ENCODE data around the gene DNAH2. TPM values are rescaled to one million over a fixed set of nuclear protein-coding genes. Genes with fewer than 3 reads are reported as not detected.
A peak's percentile ranks its signal among the peaks of the same experiment; 100 is the strongest.

Gene DNAH2
- total RNA-seq, 2 experiments from 2014 or later, result not detected

DNA sequence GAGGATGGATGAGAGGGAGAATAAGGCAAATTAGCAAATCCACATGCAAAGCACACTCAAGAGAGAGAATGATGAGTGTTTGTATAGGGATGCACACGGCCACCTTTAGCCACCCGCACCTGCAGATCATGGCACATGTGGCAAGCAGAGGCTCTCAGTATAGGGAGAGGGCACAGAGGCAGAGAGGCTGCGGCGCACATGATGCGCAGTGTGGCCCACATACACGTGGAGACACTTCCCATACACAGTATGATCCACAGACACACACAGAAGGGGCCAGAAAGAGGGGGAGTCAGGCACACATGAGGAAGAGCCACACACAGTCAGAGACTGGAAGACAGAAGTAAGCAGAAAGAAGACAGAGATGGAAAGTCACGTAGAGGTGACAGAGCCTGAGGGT is 164.5 kb downstream of the DNAH2 start:
- CTCF ChIA-PET (ENCODE audit: unreplicated experiment), result no interaction called here
- peak overlapping the region; percentile 70 for H3K4me3 ChIP-seq (ENCODE audit: low read depth, low read length, poor library complexity, severe bottlenecking)
- BruUV-seq (replicated peaks), result no TSS peak
- H3K36me3 ChIP-seq (ENCODE audit: insufficient read depth, low read length), result peaks cover 50% of the 10 kb centered on the region
- no peaks in the 10 kb centered on the region for H4K20me1 ChIP-seq (ENCODE audit: insufficient read depth, low read length)
- DNase-seq (ENCODE audit: low spot score), result peak; percentile 70
- peaks cover 48% of the 10 kb centered on the region for H3K4me1 ChIP-seq (ENCODE audit: insufficient read depth, low read length, poor library complexity, severe bottlenecking)
- POLR2A ChIA-PET, result interaction anchor here (1.2 kb wide), 1 partner anchor 31 kb away, joined by 3 read pairs; no protein-coding TSS in a partner anchor
- peaks cover 68% of the 10 kb centered on the region for H3K79me2 ChIP-seq (ENCODE audit: insufficient read depth, low read depth, low read length)
- H3K27ac ChIP-seq (ENCODE audit: low read depth, low read length, poor library complexity, severe bottlenecking), result peak overlapping the region; percentile 87
- H3K4me2 ChIP-seq (ENCODE audit: low read length), result peak overlapping the region; percentile 97
- no peaks in the 10 kb centered on the region for H3K9me2 ChIP-seq (ENCODE audit: insufficient read depth, low read length)
- intact Hi-C loops (cut with micrococcal nuclease; ENCODE audit: unreplicated experiment), result no loop called here
- no peak overlapping the region for H2AFZ ChIP-seq (ENCODE audit: low read length)
- TF ChIP-seq, protein P1, sequence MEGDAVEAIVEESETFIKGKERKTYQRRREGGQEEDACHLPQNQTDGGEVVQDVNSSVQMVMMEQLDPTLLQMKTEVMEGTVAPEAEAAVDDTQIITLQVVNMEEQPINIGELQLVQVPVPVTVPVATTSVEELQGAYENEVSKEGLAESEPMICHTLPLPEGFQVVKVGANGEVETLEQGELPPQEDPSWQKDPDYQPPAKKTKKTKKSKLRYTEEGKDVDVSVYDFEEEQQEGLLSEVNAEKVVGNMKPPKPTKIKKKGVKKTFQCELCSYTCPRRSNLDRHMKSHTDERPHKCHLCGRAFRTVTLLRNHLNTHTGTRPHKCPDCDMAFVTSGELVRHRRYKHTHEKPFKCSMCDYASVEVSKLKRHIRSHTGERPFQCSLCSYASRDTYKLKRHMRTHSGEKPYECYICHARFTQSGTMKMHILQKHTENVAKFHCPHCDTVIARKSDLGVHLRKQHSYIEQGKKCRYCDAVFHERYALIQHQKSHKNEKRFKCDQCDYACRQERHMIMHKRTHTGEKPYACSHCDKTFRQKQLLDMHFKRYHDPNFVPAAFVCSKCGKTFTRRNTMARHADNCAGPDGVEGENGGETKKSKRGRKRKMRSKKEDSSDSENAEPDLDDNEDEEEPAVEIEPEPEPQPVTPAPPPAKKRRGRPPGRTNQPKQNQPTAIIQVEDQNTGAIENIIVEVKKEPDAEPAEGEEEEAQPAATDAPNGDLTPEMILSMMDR (conservative IDR thresholded peaks at IDR 0.05; ENCODE audit: low read length), result no peak
- no peak for TF ChIP-seq EZH2phosphoT487 (IDR thresholded peaks at IDR 0.05; ENCODE audit: borderline replicate concordance, low read depth, low read length)
- H3K9me3 ChIP-seq (ENCODE audit: low read length), result no peaks in the 10 kb centered on the region

GRCh38 chr17:7882629-7883028 is 165.1 kb downstream of the DNAH2 start:
- no peak for DNase-seq (ENCODE audit: low spot score)
- TF ChIP-seq, protein P1 (conservative IDR thresholded peaks at IDR 0.05; ENCODE audit: low read length), result no peak
- TF ChIP-seq EZH2phosphoT487 (IDR thresholded peaks at IDR 0.05; ENCODE audit: borderline replicate concordance, low read depth, low read length), result no peak
- Histone ChIP-seq H3K4me3 (ENCODE audit: low read depth, low read length, poor library complexity, severe bottlenecking) (peak overlapping the region; percentile 70), H3K9me2 (ENCODE audit: insufficient read depth, low read length) (no peaks in the 10 kb centered on the region), H3K27ac (ENCODE audit: low read depth, low read length, poor library complexity, severe bottlenecking) (peak overlapping the region; percentile 87), H3K36me3 (ENCODE audit: insufficient read depth, low read length) (peaks cover 45% of the 10 kb centered on the region), H3K4me1 (ENCODE audit: insufficient read depth, low read length, poor library complexity, severe bottlenecking) (peaks cover 48% of the 10 kb centered on the region), H2AFZ (ENCODE audit: low read length) (no peak overlapping the region; the same call in 1 of the 2 replicates), H3K4me2 (ENCODE audit: low read length) (peak overlapping the region; percentile 97), H3K9me3 (ENCODE audit: low read length) (no peaks in the 10 kb centered on the region), H4K20me1 (ENCODE audit: insufficient read depth, low read length) (no peaks in the 10 kb centered on the region), H3K79me2 (ENCODE audit: insufficient read depth, low read depth, low read length) (peaks cover 65% of the 10 kb centered on the region)
- no TSS peak for BruUV-seq (replicated peaks)
- CTCF ChIA-PET (ENCODE audit: unreplicated experiment), result no interaction called here
- intact Hi-C loops (cut with micrococcal nuclease; ENCODE audit: unreplicated experiment), result no loop called here
- POLR2A ChIA-PET, result interaction anchor here (0.6 to 1.3 kb wide), 5 partner anchors 11 to 364 kb away, joined by 3 to 5 read pairs (median 3); partner anchors contain the start of gene NAA38

Other genes starting within 250 kb of the DNAH2 start
- 3.4 and 3.5 TPM in 2 replicates for gene ZBTB4, start 238.1 kb upstream of the DNAH2 start, total RNA-seq (2014; rRNA removed; shearing (Covaris generic))
- 3.9 and 4.6 TPM in 2 replicates for gene ZBTB4, start 238.1 kb upstream of the DNAH2 start, total RNA-seq (2022)
- gene SLC35G6, start 236.3 kb upstream of the DNAH2 start, total RNA-seq (2014; rRNA removed; shearing (Covaris generic)), result not detected in 2 replicates
- not detected in 2 replicates for gene SLC35G6, start 236.3 kb upstream of the DNAH2 start, total RNA-seq (2022)
- 76.6 and 84.2 TPM in 2 replicates for gene POLR2A, start 233.4 kb upstream of the DNAH2 start, total RNA-seq (2014; rRNA removed; shearing (Covaris generic))
- 218 and 264 TPM in 2 replicates for gene POLR2A, start 233.4 kb upstream of the DNAH2 start, total RNA-seq (2022)
- gene TNFSF12, start 168.7 kb upstream of the DNAH2 start, total RNA-seq (2014; rRNA removed; shearing (Covaris generic)), result not detected in 2 replicates
- gene TNFSF12, start 168.7 kb upstream of the DNAH2 start, total RNA-seq (2022), result not detected in 2 replicates
- 0.49 and 0.98 TPM in 2 replicates for gene TNFSF13, start 159.0 kb upstream of the DNAH2 start, total RNA-seq (2014; rRNA removed; shearing (Covaris generic))
- gene TNFSF13, start 159.0 kb upstream of the DNAH2 start, total RNA-seq (2022), result 4.8 and 6.0 TPM in 2 replicates
- 100 and 102 TPM in 2 replicates for gene SENP3, start 155.8 kb upstream of the DNAH2 start, total RNA-seq (2014; rRNA removed; shearing (Covaris generic))
- 62.4 and 77.6 TPM in 2 replicates for gene SENP3, start 155.8 kb upstream of the DNAH2 start, total RNA-seq (2022)
- gene CD68, start 138.1 kb upstream of the DNAH2 start, total RNA-seq (2014; rRNA removed; shearing (Covaris generic)), result 0.10 and 0.54 TPM in 2 replicates
- gene CD68, start 138.1 kb upstream of the DNAH2 start, total RNA-seq (2022), result 0.44 and 0.72 TPM in 2 replicates
- gene MPDU1, start 133.9 kb upstream of the DNAH2 start, total RNA-seq (2014; rRNA removed; shearing (Covaris generic)), result 30.4 and 34.5 TPM in 2 replicates
- 21.3 and 26.1 TPM in 2 replicates for gene MPDU1, start 133.9 kb upstream of the DNAH2 start, total RNA-seq (2022)
- gene SOX15, start 127.7 kb upstream of the DNAH2 start, total RNA-seq (2014; rRNA removed; shearing (Covaris generic)), result 0.23 and 1.6 TPM in 2 replicates
- gene SOX15, start 127.7 kb upstream of the DNAH2 start, total RNA-seq (2022), result 0.57 and 0.84 TPM in 2 replicates
- 24.6 and 32.4 TPM in 2 replicates for gene FXR2, start 102.8 kb upstream of the DNAH2 start, total RNA-seq (2014; rRNA removed; shearing (Covaris generic))
- 32.1 and 41.4 TPM in 2 replicates for gene FXR2, start 102.8 kb upstream of the DNAH2 start, total RNA-seq (2022)
- 16.0 and 16.9 TPM in 2 replicates for gene SAT2, start 89.9 kb upstream of the DNAH2 start, total RNA-seq (2014; rRNA removed; shearing (Covaris generic))
- 37.3 and 41.1 TPM in 2 replicates for gene SAT2, start 89.9 kb upstream of the DNAH2 start, total RNA-seq (2022)
- gene SHBG, start 87.6 kb upstream of the DNAH2 start, total RNA-seq (2014; rRNA removed; shearing (Covaris generic)), result not detected in 2 replicates
- gene SHBG, start 87.6 kb upstream of the DNAH2 start, total RNA-seq (2022), result 0.50 and 0.53 TPM in 2 replicates
- gene ATP1B2, start 66.8 kb upstream of the DNAH2 start, total RNA-seq (2014; rRNA removed; shearing (Covaris generic)), result not detected in 2 replicates
- gene ATP1B2, start 66.8 kb upstream of the DNAH2 start, total RNA-seq (2022), result not detected in 2 replicates
- gene TP53, start 30.3 kb upstream of the DNAH2 start, total RNA-seq (2014; rRNA removed; shearing (Covaris generic)), result 52.9 and 69.2 TPM in 2 replicates
- gene TP53, start 30.3 kb upstream of the DNAH2 start, total RNA-seq (2022), result 172 and 195 TPM in 2 replicates
- gene WRAP53, start 29.3 kb upstream of the DNAH2 start, total RNA-seq (2014; rRNA removed; shearing (Covaris generic)), result 30.7 and 39.3 TPM in 2 replicates
- 24.8 and 27.4 TPM in 2 replicates for gene WRAP53, start 29.3 kb upstream of the DNAH2 start, total RNA-seq (2022)
- not detected in 2 replicates for gene EFNB3, start 12.5 kb upstream of the DNAH2 start, total RNA-seq (2014; rRNA removed; shearing (Covaris generic))
- gene EFNB3, start 12.5 kb upstream of the DNAH2 start, total RNA-seq (2022), result 0.11 and 0.15 TPM in 2 replicates
- 4.4 and 10.0 TPM in 2 replicates for gene KDM6B, start 116.5 kb downstream of the DNAH2 start, total RNA-seq (2014; rRNA removed; shearing (Covaris generic))
- gene KDM6B, start 116.5 kb downstream of the DNAH2 start, total RNA-seq (2022), result 46.4 and 62.9 TPM in 2 replicates
- gene TMEM88, start 137.3 kb downstream of the DNAH2 start, total RNA-seq (2014; rRNA removed; shearing (Covaris generic)), result 0.41 TPM in 1 of 2 replicates, not detected in the other
- gene TMEM88, start 137.3 kb downstream of the DNAH2 start, total RNA-seq (2022), result 3.8 and 4.0 TPM in 2 replicates
- 168 and 205 TPM in 2 replicates for gene NAA38, start 139.8 kb downstream of the DNAH2 start, total RNA-seq (2014; rRNA removed; shearing (Covaris generic))
- gene NAA38, start 139.8 kb downstream of the DNAH2 start, total RNA-seq (2022), result 149 and 153 TPM in 2 replicates
- 16.9 and 18.1 TPM in 2 replicates for gene CYB5D1, start 140.3 kb downstream of the DNAH2 start, total RNA-seq (2014; rRNA removed; shearing (Covaris generic))
- 19.3 and 24.8 TPM in 2 replicates for gene CYB5D1, start 140.3 kb downstream of the DNAH2 start, total RNA-seq (2022)
- 42.5 and 59.6 TPM in 2 replicates for gene CHD3, start 171.0 kb downstream of the DNAH2 start, total RNA-seq (2014; rRNA removed; shearing (Covaris generic))
- 124 and 126 TPM in 2 replicates for gene CHD3, start 171.0 kb downstream of the DNAH2 start, total RNA-seq (2022)
- gene RNF227, start 198.5 kb downstream of the DNAH2 start, total RNA-seq (2014; rRNA removed; shearing (Covaris generic)), result 3.8 and 9.6 TPM in 2 replicates
- 4.7 and 5.8 TPM in 2 replicates for gene RNF227, start 198.5 kb downstream of the DNAH2 start, total RNA-seq (2022)
- gene KCNAB3, start 212.1 kb downstream of the DNAH2 start, total RNA-seq (2014; rRNA removed; shearing (Covaris generic)), result 4.3 and 5.6 TPM in 2 replicates
- gene KCNAB3, start 212.1 kb downstream of the DNAH2 start, total RNA-seq (2022), result 14.3 and 17.3 TPM in 2 replicates
- gene TRAPPC1, start 214.2 kb downstream of the DNAH2 start, total RNA-seq (2014; rRNA removed; shearing (Covaris generic)), result 40.2 and 41.0 TPM in 2 replicates
- 150 and 178 TPM in 2 replicates for gene TRAPPC1, start 214.2 kb downstream of the DNAH2 start, total RNA-seq (2022)
- gene CNTROB, start 214.5 kb downstream of the DNAH2 start, total RNA-seq (2014; rRNA removed; shearing (Covaris generic)), result 49.1 and 55.4 TPM in 2 replicates
- 72.3 and 80.3 TPM in 2 replicates for gene CNTROB, start 214.5 kb downstream of the DNAH2 start, total RNA-seq (2022)